ENCODE results near the gene CDC25A. TPM values are rescaled to one million over a fixed set of nuclear protein-coding genes. Genes with fewer than 3 reads are reported as not detected.

CDC25A gene
- total RNA-seq, 1 experiment from 2014 or later, result 12.8 TPM

DNA sequence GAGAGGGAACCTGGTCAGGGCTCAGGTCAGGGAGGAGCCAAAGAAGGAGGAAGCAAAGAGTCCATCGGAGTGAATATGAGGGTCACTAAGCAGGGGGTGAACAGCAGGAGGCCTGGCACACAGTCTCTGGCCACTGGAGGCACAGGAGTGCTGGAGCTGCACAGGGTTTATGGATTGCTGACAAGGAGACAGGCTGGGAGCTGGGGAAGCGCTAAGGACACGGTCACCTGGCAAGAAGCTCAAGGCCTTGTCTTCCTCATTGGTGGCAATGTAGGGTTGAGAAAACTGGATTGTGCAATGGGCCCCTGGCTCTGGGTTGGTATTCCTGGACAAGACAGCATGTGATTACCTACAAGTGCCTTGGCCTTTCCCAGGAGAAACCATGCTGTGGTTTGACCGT lies 29.2 kb upstream of the CDC25A start:
- CTCF ChIA-PET, result no interaction called here

DNA sequence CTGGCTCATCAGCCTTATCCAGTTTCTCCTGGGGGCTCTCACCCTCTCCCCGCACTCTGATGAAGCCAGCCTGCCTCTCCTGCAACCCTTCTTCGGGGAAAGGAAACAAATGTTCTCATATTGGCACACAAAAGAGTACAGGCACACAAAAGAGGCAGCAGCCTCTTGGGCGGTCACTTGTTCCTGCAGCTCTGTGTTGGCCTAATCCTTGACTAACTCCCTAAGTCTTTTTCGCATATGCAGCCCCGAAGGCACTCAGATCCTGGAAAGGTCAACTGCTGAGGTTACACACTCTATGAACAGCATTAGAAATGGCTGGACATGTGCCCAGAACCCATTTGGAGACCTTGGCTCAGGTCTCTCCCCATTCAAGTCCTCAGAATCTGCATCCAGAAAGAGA lies 27.7 kb upstream of the CDC25A start:
- ATAC-seq, result no peak
- in situ Hi-C loops (cut with HindIII; ENCODE audit: low pct_unique_long_range_greater_than_20kb, low sequenced_read_pairs) (no loop called here), intact Hi-C loops (cut with micrococcal nuclease; ENCODE audit: unreplicated experiment) (no loop called here)
- Histone ChIP-seq H3K9me3 (ENCODE audit: control insufficient read depth, insufficient read depth, low read depth, low read length) (no peaks in the 10 kb centered on the region), H3K4me1 (ENCODE audit: control insufficient read depth, insufficient read depth, low read length) (no peaks in the 10 kb centered on the region; the same call in 1 of the 2 replicates), H3K27me3 (ENCODE audit: control insufficient read depth, insufficient read depth, low read length) (no peaks in the 10 kb centered on the region), H3K27ac (ENCODE audit: low read length) (no peak overlapping the region), H3K4me3 (ENCODE audit: low read depth in 2 of 2, low read length in 2 of 2) (no peak overlapping the region), H3K36me3 (ENCODE audit: control insufficient read depth, insufficient read depth, low read length) (no peaks in the 10 kb centered on the region)
- POLR2A ChIA-PET, result no interaction called here
- BruUV-seq (replicated peaks), result no TSS peak
- DNase-seq (ENCODE audit: low read depth, low spot score), result no peak
- TF ChIP-seq POLR2AphosphoS5 (IDR thresholded peaks at IDR 0.05; ENCODE audit: low read depth, low read length) (no peak), TCF7L2 (IDR thresholded peaks at IDR 0.05; ENCODE audit: low read depth, low read length) (no peak), SIN3A (IDR thresholded peaks at IDR 0.05; ENCODE audit: borderline replicate concordance, insufficient read depth, low read depth, low read length) (no peak)
- TF ChIP-seq, protein P1, sequence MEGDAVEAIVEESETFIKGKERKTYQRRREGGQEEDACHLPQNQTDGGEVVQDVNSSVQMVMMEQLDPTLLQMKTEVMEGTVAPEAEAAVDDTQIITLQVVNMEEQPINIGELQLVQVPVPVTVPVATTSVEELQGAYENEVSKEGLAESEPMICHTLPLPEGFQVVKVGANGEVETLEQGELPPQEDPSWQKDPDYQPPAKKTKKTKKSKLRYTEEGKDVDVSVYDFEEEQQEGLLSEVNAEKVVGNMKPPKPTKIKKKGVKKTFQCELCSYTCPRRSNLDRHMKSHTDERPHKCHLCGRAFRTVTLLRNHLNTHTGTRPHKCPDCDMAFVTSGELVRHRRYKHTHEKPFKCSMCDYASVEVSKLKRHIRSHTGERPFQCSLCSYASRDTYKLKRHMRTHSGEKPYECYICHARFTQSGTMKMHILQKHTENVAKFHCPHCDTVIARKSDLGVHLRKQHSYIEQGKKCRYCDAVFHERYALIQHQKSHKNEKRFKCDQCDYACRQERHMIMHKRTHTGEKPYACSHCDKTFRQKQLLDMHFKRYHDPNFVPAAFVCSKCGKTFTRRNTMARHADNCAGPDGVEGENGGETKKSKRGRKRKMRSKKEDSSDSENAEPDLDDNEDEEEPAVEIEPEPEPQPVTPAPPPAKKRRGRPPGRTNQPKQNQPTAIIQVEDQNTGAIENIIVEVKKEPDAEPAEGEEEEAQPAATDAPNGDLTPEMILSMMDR (IDR thresholded peaks at IDR 0.05), result no peak
- TF ChIP-seq, protein P2, sequence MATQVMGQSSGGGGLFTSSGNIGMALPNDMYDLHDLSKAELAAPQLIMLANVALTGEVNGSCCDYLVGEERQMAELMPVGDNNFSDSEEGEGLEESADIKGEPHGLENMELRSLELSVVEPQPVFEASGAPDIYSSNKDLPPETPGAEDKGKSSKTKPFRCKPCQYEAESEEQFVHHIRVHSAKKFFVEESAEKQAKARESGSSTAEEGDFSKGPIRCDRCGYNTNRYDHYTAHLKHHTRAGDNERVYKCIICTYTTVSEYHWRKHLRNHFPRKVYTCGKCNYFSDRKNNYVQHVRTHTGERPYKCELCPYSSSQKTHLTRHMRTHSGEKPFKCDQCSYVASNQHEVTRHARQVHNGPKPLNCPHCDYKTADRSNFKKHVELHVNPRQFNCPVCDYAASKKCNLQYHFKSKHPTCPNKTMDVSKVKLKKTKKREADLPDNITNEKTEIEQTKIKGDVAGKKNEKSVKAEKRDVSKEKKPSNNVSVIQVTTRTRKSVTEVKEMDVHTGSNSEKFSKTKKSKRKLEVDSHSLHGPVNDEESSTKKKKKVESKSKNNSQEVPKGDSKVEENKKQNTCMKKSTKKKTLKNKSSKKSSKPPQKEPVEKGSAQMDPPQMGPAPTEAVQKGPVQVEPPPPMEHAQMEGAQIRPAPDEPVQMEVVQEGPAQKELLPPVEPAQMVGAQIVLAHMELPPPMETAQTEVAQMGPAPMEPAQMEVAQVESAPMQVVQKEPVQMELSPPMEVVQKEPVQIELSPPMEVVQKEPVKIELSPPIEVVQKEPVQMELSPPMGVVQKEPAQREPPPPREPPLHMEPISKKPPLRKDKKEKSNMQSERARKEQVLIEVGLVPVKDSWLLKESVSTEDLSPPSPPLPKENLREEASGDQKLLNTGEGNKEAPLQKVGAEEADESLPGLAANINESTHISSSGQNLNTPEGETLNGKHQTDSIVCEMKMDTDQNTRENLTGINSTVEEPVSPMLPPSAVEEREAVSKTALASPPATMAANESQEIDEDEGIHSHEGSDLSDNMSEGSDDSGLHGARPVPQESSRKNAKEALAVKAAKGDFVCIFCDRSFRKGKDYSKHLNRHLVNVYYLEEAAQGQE (IDR thresholded peaks at IDR 0.05; ENCODE audit: insufficient read depth in 1 of 2, low read depth in 2 of 2, low read length in 1 of 2), result no peak
- CTCF ChIA-PET, result no interaction called here

More for the DNA sequence above, 29.2 kb upstream of the CDC25A start:
- H3K4me3 ChIP-seq (ENCODE audit: low read depth in 2 of 2, low read length in 2 of 2), result no peak overlapping the region
- no peaks in the 10 kb centered on the region for H3K9me3 ChIP-seq (ENCODE audit: control insufficient read depth, insufficient read depth, low read depth, low read length)
- no peaks in the 10 kb centered on the region for H3K36me3 ChIP-seq (ENCODE audit: control insufficient read depth, insufficient read depth, low read length)
- DNase-seq (ENCODE audit: low read depth, low spot score) (no peak), ATAC-seq (no peak)
- no peaks in the 10 kb centered on the region for H3K27me3 ChIP-seq (ENCODE audit: control insufficient read depth, insufficient read depth, low read length)
- no peak overlapping the region for H3K27ac ChIP-seq (ENCODE audit: low read length)
- TF ChIP-seq SIN3A (IDR thresholded peaks at IDR 0.05; ENCODE audit: borderline replicate concordance, insufficient read depth, low read depth, low read length) (no peak), TCF7L2 (IDR thresholded peaks at IDR 0.05; ENCODE audit: low read depth, low read length) (no peak), POLR2AphosphoS5 (IDR thresholded peaks at IDR 0.05; ENCODE audit: low read depth, low read length) (no peak)
- TF ChIP-seq, protein P1 (IDR thresholded peaks at IDR 0.05), result no peak
- TF ChIP-seq, protein P2 (IDR thresholded peaks at IDR 0.05; ENCODE audit: insufficient read depth in 1 of 2, low read depth in 2 of 2, low read length in 1 of 2), result no peak
- intact Hi-C loops (cut with micrococcal nuclease; ENCODE audit: unreplicated experiment) (no loop called here), in situ Hi-C loops (cut with HindIII; ENCODE audit: low pct_unique_long_range_greater_than_20kb, low sequenced_read_pairs) (no loop called here)
- POLR2A ChIA-PET, result no interaction called here
- no peaks in the 10 kb centered on the region; the same call in 1 of the 2 replicates for H3K4me1 ChIP-seq (ENCODE audit: control insufficient read depth, insufficient read depth, low read length)
- BruUV-seq (replicated peaks), result no TSS peak

Measured in Panc1 (cell line).